HG02973 (cell line): ENCODE measurements around the gene YPEL2.

Experiments
- ATAC-seq: cut with Tn5 transposase; IDR thresholded peaks from one replicate; pipeline ENCODE4 v1.9.1; 2021; ENCODE audit warnings: moderate library complexity; ENCODE audit not compliant: unreplicated experiment

YPEL2 gene

DNA sequence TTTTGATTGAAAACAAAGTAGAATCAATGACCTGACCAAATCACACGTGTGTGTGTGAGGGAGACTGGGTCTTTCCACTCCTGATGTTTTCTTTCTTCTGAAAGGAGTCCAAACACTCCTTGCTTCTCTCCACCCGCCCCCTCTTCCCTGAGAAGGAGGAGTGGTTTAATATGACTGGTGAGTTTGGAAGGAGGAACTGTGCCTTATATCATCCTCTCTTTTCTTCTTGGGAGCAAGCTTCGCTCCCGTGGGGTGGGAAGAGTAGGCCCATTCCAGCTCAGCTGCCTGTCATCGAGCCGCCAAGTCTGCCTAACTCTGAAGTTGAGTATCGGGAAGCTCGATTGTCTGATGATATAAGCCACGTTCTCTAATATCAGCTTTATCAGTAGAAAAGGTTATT is 96.5 kb downstream of the YPEL2 start:
- ATAC-seq, result no peak

DNA sequence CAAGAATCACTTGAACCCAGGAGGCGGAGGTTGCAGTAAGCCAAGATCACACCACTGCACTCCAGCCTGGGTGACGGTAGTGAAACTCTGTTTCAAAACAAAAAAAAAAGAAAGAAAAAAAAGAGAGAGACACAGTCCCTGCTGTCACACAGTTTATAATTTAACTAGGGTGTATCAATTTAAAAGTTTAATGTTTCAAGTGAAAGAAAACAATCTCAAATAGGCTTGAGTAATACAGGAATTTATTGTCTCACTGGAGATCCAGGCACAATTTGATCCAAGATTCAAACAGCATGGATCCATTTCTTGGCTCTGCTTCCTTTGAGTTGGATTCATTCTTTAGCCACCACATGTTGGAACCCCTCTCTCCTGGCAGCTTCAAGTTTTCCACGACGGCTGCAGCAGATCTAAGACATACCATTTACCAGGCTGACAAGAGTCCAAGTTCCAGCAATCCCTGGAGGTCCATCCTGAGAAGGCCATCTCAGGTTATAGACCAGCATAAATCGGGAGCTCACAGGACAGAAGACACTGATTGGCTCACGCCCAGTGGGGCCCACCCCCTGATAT is 97.5 kb downstream of the YPEL2 start:
- ATAC-seq, result no peak

- no peak for ATAC-seq
These were observed 100.1 kb downstream of the YPEL2 start for GRCh38 chr17:59431601-59432000.

- ATAC-seq, result no peak
These were observed 101.2 kb downstream of the YPEL2 start for GRCh38 chr17:59432657-59433056.

GRCh38 chr17:59433586-59433985 is 102.1 kb downstream of the YPEL2 start:
- no peak for ATAC-seq

- no peak for ATAC-seq
These were observed 103.0 kb downstream of the YPEL2 start for GRCh38 chr17:59434429-59434828.

DNA sequence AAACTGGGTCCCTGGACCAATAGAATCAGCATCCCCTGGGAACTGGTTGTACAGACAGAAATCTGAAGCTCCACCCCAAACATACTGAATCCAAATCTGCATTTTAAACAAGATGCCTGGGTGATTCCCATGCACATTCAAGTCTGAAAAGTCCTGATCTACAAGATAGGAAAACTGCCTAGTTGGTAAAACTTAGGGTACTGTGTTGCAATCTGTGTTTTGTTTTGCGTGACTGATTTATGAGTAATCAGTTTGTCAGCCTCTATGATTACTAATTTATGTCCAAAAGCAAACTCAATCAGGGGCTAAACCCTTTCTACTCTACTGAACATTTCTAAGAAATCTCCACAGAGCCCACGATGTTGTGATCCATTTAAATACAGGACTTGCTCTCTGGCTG is 103.8 kb downstream of the YPEL2 start:
- no peak for ATAC-seq

- ATAC-seq, result no peak
These were observed 105.4 kb downstream of the YPEL2 start for GRCh38 chr17:59436900-59437299.

- no peak for ATAC-seq
These were observed 106.4 kb downstream of the YPEL2 start for GRCh38 chr17:59437791-59438281.

- ATAC-seq, result no peak
These were observed 107.8 kb downstream of the YPEL2 start for GRCh38 chr17:59439262-59439661.

DNA sequence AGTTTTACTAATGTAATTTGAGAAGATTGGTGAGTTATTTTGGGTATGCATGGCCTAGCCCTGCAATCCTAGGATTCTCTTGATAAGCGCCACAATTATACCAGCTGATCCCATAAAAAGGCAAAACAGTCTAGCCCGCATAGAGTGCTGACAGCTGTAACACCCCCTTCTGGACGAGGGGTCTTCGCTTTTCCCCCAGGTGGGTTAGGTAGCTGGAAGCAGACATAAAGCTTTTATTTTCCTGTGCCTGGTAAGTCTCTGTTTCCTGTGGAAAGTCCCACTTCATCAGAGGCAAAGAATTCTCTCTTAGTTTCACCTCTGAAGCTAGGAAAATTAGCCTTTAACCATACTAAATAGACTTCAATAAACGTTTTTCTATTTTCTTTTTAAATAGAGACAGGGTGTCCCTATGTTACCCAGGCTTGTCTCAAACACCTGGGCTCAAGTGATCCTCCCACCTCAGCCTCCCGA is 108.3 kb downstream of the YPEL2 start:
- no peak for ATAC-seq

DNA sequence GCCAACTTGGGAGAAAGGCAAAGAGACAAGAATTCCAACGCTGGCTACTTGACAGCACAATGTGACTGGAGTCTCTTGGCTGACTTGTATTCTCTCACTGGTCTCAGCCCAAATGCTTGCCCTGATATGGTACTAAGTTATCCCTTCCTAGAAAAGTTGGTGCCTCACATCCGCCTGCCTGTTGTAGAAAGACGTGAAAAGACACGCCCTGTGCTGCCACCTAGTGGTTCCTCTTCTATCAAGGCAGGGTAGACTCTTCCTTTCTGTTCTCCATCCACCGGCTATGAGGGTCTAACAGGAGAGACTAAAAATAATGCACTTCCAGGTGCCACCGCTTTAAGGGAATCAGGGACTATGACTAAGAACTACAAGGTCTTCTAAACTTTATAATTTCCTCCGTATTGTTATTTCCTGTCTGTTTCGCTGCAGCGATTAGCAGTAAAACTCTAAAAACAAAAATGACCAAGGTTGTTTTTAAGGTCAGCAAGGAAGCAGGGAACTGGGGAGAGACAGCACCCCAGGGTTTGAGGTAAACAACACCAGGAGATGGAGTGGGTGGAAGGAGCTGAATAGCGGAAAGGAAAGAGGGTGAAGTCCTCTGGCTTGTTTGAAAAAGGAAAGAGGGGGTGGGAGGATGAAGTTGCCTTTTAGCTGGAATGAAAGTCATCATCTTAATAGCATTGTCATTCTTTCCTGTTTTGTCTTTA is 109.5 kb downstream of the YPEL2 start:
- ATAC-seq, result no peak

GRCh38 chr17:59441464-59442096 is 110.1 kb downstream of the YPEL2 start:
- ATAC-seq, result no peak

DNA sequence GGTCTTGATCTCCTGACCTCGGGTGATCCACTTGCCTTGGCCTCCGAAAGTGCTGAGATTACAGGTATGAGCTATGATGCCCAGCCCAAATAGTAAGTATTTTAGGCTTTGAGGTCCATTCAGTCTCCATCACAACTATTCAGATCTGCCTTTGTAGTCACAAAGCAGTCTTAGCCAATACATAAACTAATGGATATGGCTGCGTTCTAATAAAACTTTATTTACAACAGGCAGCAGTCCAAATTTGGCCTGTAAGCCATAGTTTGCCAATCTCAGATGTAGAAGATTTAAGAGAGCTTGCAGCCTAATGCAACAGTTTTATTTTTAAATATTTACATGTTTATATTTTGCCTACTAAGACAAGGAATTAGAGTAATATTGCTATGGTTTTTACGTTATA is 111.7 kb downstream of the YPEL2 start:
- ATAC-seq, result no peak
